Measurements from ENCODE around the gene DOCK4. TPM values are rescaled to one million over a fixed set of nuclear protein-coding genes. Genes with fewer than 3 reads are reported as not detected.

Gene DOCK4
- total and polyA plus RNA-seq, 4 donors = 2.9 to 94.3 (median 20.0) TPM

DNA sequence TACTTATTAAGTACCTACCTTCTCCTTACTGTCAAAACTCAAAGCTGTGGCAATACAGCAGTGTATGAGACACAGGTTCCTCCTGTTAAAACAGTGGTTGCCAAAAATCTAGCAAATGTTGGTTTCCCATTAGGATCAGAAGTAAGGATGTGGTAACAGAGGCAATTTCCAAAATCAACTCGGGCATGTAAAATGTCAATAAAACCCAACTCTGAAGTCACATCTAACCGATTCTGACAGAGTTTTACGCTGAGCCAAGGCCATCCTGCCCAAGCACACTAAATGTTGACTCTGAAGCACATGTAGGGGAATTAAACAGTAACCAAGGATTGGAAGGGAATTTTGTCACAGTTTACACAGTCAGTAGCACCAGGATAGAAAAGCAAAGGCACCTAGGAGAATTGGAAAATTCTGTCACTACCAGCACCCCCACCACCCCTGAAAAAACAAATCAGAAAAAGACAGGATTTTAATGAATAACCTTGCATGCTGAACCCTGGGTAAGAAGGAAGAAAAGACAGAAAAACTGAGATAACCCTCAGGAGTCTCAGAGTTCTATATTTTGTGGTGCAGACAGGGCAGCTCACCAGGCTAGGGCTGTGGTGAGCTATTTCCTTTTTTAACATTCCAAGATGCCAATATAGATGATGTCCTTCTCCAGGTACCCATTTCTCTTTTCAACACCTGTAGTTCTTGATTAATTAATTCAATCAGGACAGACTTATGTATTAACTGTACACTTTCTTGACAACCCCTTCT lies 119.5 kb downstream of the DOCK4 start:
- intact Hi-C loops (cut with DNase I) = no loop called here
- Histone ChIP-seq H3K27ac (ENCODE audit: low read depth in 1 of 2, low read length in 2 of 2) (no peak overlapping the region), H3K9me3 (ENCODE audit: control insufficient read depth, low read length) (no peaks in the 10 kb centered on the region), H3K36me3 (ENCODE audit: control insufficient read depth in 1 of 2, insufficient read depth in 2 of 2, low read length in 1 of 2) (no peaks in the 10 kb centered on the region), H3K4me3 (ENCODE audit: low read length in 2 of 2) (no peak overlapping the region), H3K27me3 (ENCODE audit: control insufficient read depth in 1 of 2, insufficient read depth in 2 of 2, low read length in 1 of 2) (no peaks in the 10 kb centered on the region), H3K4me1 (ENCODE audit: control insufficient read depth in 1 of 2, insufficient read depth in 2 of 2, low read length in 2 of 2) (peaks cover 2 to 9% of the 10 kb centered on the region in 2 donors)
- ATAC-seq (ENCODE audit: low FRiP score) (no peak), DNase-seq (no peak)
- WGBS, 2 donors = 3 to 10% methylated on average over 3 of the region's 3 CpGs

DNA sequence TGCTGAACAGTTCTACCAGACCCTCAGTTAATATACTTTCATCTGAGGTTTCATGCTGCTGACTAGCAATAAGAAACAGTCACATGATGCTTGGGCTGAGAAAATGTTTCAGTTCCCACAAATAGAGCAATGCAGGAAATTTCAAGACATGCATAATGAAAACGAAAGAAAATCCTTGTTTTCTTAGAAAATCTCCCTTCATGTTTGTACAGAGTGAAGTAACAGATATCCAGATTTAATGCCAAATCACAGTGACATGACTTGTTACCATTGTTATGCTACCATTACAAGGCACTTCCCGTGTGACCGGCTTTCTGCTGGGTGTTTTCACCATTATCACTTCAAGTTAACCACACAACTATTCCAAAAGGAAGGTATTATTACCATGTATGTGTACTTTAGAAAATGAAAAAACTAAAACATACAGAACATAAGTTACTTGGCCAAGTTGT lies 121.7 kb downstream of the DOCK4 start:
- H3K27ac ChIP-seq (ENCODE audit: low read depth in 1 of 2, low read length in 2 of 2) = peak overlapping the region in 1 of 2 donors; percentile 43
- H3K27me3 ChIP-seq (ENCODE audit: control insufficient read depth in 1 of 2, insufficient read depth in 2 of 2, low read length in 1 of 2) = no peaks in the 10 kb centered on the region
- peaks cover 2 to 9% of the 10 kb centered on the region in 2 donors for H3K4me1 ChIP-seq (ENCODE audit: control insufficient read depth in 1 of 2, insufficient read depth in 2 of 2, low read length in 2 of 2)
- ATAC-seq (ENCODE audit: low FRiP score) (peak; percentile 37), DNase-seq (no peak)
- peaks cover 2% of the 10 kb centered on the region for H3K9me3 ChIP-seq (ENCODE audit: control insufficient read depth, low read length)
- H3K4me3 ChIP-seq (ENCODE audit: low read length in 2 of 2) = peak overlapping the region in 1 of 2 donors; percentile 10
- intact Hi-C loops (cut with DNase I) = no loop called here
- no peaks in the 10 kb centered on the region for H3K36me3 ChIP-seq (ENCODE audit: control insufficient read depth in 1 of 2, insufficient read depth in 2 of 2, low read length in 1 of 2)
- 2 to 3% methylated on average over 3 of the region's 3 CpGs for WGBS, 2 donors

DNA sequence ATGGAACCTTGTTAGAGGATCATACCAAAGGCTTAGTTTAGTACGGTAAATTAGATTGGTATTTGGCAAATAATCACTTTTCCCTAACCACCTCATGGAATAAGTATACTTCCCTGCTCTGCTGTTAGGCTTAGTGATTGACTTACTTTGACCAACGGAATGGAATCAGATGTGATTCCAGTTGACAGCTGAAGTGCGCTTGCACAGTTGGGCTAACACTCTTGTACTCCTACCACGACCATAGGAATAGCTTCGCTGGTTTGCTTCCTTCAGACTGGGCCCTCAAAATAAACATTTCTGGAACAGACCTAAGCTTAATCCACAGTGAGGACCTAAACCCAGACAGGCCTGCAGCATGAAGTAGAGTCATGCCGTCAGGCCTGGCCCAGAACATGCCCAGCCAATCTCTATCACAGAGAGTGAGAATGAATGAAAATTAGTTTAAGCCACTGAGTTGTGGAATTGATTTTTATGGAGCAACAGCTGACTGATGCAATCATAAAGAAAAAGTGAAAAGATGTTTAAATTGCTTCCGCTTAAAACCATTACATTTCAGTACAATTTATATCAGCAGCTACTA lies 122.3 kb downstream of the DOCK4 start:
- DNase-seq (no peak), ATAC-seq (ENCODE audit: low FRiP score) (no peak)
- Histone ChIP-seq H3K27ac (ENCODE audit: low read depth in 1 of 2, low read length in 2 of 2) (peak overlapping the region in 1 of 2 donors; percentile 2), H3K4me3 (ENCODE audit: low read length in 2 of 2) (no peak overlapping the region), H3K36me3 (ENCODE audit: control insufficient read depth in 1 of 2, insufficient read depth in 2 of 2, low read length in 1 of 2) (no peaks in the 10 kb centered on the region), H3K4me1 (ENCODE audit: control insufficient read depth in 1 of 2, insufficient read depth in 2 of 2, low read length in 2 of 2) (peaks cover 2 to 9% of the 10 kb centered on the region in 2 donors), H3K27me3 (ENCODE audit: control insufficient read depth in 1 of 2, insufficient read depth in 2 of 2, low read length in 1 of 2) (no peaks in the 10 kb centered on the region), H3K9me3 (ENCODE audit: control insufficient read depth, low read length) (peaks cover 2% of the 10 kb centered on the region)
- WGBS, 2 donors = 76 to 79% methylated on average over 7 of the region's 7 CpGs
- intact Hi-C loops (cut with DNase I) = no loop called here

DNA sequence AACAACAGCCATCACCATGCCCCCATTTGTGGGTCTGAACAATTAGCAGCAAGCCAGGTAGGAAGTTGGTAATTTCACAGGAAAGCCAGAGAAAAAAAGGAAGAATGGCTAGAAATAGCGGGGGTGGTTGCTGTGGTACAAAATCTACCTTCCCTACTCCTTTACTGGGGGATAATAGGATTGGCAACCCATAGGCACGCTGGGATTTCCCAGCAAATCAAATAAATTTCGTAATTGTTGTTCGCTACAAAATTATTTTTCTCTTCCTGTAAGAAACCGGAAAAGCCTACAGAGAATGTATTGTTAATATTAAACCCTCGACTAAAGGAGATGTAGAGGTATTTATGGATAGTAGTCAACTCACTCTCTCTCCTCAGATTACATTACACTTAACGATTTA lies 123.9 kb downstream of the DOCK4 start:
- H3K27ac ChIP-seq (ENCODE audit: low read depth in 1 of 2, low read length in 2 of 2) = no peak overlapping the region
- intact Hi-C loops (cut with DNase I) = no loop called here
- H3K4me1 ChIP-seq (ENCODE audit: control insufficient read depth in 1 of 2, insufficient read depth in 2 of 2, low read length in 2 of 2) = peaks cover 2 to 9% of the 10 kb centered on the region in 2 donors
- no peaks in the 10 kb centered on the region for H3K36me3 ChIP-seq (ENCODE audit: control insufficient read depth in 1 of 2, insufficient read depth in 2 of 2, low read length in 1 of 2)
- no peak for DNase-seq
- H3K27me3 ChIP-seq (ENCODE audit: control insufficient read depth in 1 of 2, insufficient read depth in 2 of 2, low read length in 1 of 2) = no peaks in the 10 kb centered on the region
- H3K4me3 ChIP-seq (ENCODE audit: low read length in 2 of 2) = no peak overlapping the region
- 89 to 91% methylated on average over 7 of the region's 7 CpGs for WGBS, 2 donors
- peaks cover 2% of the 10 kb centered on the region for H3K9me3 ChIP-seq (ENCODE audit: control insufficient read depth, low read length)
- no peak for ATAC-seq (ENCODE audit: low FRiP score)

DNA sequence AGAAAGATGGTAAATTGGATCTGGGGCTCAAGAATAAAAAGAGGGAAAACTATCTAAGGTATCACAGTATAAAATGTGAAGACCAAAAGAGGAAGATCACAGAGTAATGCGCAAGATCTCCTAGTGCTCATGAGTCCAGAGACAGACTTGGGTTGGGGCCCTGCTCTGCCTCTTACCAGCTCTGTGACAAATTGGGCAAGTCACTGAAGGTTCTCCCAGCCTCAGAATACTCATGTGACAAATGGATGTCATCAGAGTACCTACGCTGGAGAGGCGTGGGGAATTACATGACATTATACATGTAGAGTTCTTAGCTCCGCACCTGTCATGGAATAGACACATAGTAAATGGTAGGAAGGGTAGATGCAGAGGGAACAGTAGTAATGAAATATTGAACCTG lies 124.4 kb downstream of the DOCK4 start:
- ATAC-seq (ENCODE audit: low FRiP score) = no peak
- peaks cover 2 to 6% of the 10 kb centered on the region in 2 donors for H3K4me1 ChIP-seq (ENCODE audit: control insufficient read depth in 1 of 2, insufficient read depth in 2 of 2, low read length in 2 of 2)

DNA sequence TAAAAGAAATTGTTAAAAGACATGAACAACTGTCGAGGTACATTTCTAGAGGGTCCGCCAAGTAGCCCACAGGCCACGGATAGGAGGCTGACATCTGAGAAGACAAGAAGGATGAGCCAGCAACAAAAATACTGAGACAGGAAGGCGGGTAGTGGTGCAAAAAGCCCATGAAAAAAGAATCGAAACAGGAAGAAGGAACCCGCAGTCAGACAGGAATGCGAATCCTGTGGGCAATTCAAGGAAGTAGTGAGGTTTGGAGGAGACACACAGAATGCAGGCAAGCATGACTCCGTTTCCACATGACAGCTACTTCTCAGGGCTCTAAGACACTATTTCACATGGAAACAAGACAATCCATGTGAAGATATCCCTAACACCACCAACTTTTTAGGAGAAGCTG lies 125.2 kb downstream of the DOCK4 start:
- Histone ChIP-seq H3K4me1 (ENCODE audit: control insufficient read depth in 1 of 2, insufficient read depth in 2 of 2, low read length in 2 of 2) (peaks cover 2 to 3% of the 10 kb centered on the region in 2 donors), H3K4me3 (ENCODE audit: low read length in 2 of 2) (no peak overlapping the region), H3K27me3 (ENCODE audit: control insufficient read depth in 1 of 2, insufficient read depth in 2 of 2, low read length in 1 of 2) (no peaks in the 10 kb centered on the region), H3K27ac (ENCODE audit: low read depth in 1 of 2, low read length in 2 of 2) (no peak overlapping the region), H3K36me3 (ENCODE audit: control insufficient read depth in 1 of 2, insufficient read depth in 2 of 2, low read length in 1 of 2) (no peaks in the 10 kb centered on the region), H3K9me3 (ENCODE audit: control insufficient read depth, low read length) (peaks cover 2% of the 10 kb centered on the region)
- WGBS, 2 donors = 86 to 87% methylated on average over 8 of the region's 8 CpGs
- no peak for ATAC-seq (ENCODE audit: low FRiP score)
- intact Hi-C loops (cut with DNase I) = no loop called here
- peak in 1 of 2 donors; percentile 58 for DNase-seq

More for the DNA sequence above, 124.4 kb downstream of the DOCK4 start:
- H3K27ac ChIP-seq (ENCODE audit: low read depth in 1 of 2, low read length in 2 of 2) = no peak overlapping the region
- 93 to 95% methylated on average over 4 of the region's 4 CpGs for WGBS, 2 donors
- H3K27me3 ChIP-seq (ENCODE audit: control insufficient read depth in 1 of 2, insufficient read depth in 2 of 2, low read length in 1 of 2) = no peaks in the 10 kb centered on the region
- no peak for DNase-seq
- no peak overlapping the region for H3K4me3 ChIP-seq (ENCODE audit: low read length in 2 of 2)
- peaks cover 2% of the 10 kb centered on the region for H3K9me3 ChIP-seq (ENCODE audit: control insufficient read depth, low read length)
- no peaks in the 10 kb centered on the region for H3K36me3 ChIP-seq (ENCODE audit: control insufficient read depth in 1 of 2, insufficient read depth in 2 of 2, low read length in 1 of 2)
- intact Hi-C loops (cut with DNase I) = no loop called here

DNA sequence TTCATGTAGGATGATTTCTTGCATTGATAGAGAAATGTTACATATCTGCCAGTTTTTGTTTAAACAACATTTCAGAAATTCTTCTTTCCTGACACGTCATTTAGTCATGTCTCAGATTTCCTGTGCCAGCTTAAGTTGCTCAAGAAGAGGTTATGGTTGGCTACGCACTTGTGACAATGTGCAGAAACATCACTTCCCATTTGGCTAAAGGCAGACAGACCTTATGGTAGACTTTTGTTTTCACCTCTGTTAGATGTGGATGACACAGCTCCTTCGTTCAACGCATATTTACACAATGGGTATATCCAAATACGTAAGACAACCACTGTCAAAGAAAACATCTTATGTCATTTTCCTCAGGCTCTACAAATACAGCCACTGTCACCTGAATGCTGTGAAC lies 125.8 kb downstream of the DOCK4 start:
- no peaks in the 10 kb centered on the region for H3K27me3 ChIP-seq (ENCODE audit: control insufficient read depth in 1 of 2, insufficient read depth in 2 of 2, low read length in 1 of 2)
- no peak for DNase-seq
- H3K36me3 ChIP-seq (ENCODE audit: control insufficient read depth in 1 of 2, insufficient read depth in 2 of 2, low read length in 1 of 2) = no peaks in the 10 kb centered on the region
- H3K27ac ChIP-seq (ENCODE audit: low read depth in 1 of 2, low read length in 2 of 2) = no peak overlapping the region
- H3K4me1 ChIP-seq (ENCODE audit: control insufficient read depth in 1 of 2, insufficient read depth in 2 of 2, low read length in 2 of 2) = peaks cover 0 to 2% of the 10 kb centered on the region in 2 donors
- peaks cover 2% of the 10 kb centered on the region for H3K9me3 ChIP-seq (ENCODE audit: control insufficient read depth, low read length)
- intact Hi-C loops (cut with DNase I) = no loop called here
- 55 to 69% methylated on average over 5 of the region's 5 CpGs for WGBS, 2 donors
- ATAC-seq (ENCODE audit: low FRiP score) = peak; percentile 62
- no peak overlapping the region for H3K4me3 ChIP-seq (ENCODE audit: low read length in 2 of 2)

DNA sequence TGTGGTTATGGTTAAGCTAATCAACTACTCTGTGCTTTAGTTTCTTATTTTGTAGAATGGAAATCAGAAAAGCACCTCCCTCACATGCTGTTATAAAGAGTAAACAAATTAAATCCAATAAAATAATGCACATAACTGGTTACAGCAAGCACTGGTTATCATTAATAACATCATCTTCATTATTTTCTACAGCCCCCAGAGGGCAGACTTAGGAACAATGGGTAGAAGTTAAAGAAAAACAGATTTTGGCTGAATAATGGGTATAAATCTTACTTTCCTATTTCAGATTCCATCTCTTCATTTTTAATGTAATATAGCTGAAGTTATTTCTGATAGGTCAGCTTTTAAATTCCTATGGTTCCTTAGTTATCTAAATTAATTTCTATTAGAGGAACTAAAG lies 126.5 kb downstream of the DOCK4 start:
- no peak overlapping the region for H3K4me3 ChIP-seq (ENCODE audit: low read length in 2 of 2)
- intact Hi-C loops (cut with DNase I) = no loop called here
- no peaks in the 10 kb centered on the region for H3K36me3 ChIP-seq (ENCODE audit: control insufficient read depth in 1 of 2, insufficient read depth in 2 of 2, low read length in 1 of 2)
- no peak for DNase-seq
- H3K9me3 ChIP-seq (ENCODE audit: control insufficient read depth, low read length) = peaks cover 2% of the 10 kb centered on the region
- H3K4me1 ChIP-seq (ENCODE audit: control insufficient read depth in 1 of 2, insufficient read depth in 2 of 2, low read length in 2 of 2) = peaks cover 0 to 2% of the 10 kb centered on the region in 2 donors
- no peak for ATAC-seq (ENCODE audit: low FRiP score)
- no peaks in the 10 kb centered on the region for H3K27me3 ChIP-seq (ENCODE audit: control insufficient read depth in 1 of 2, insufficient read depth in 2 of 2, low read length in 1 of 2)
- H3K27ac ChIP-seq (ENCODE audit: low read depth in 1 of 2, low read length in 2 of 2) = no peak overlapping the region

DNA sequence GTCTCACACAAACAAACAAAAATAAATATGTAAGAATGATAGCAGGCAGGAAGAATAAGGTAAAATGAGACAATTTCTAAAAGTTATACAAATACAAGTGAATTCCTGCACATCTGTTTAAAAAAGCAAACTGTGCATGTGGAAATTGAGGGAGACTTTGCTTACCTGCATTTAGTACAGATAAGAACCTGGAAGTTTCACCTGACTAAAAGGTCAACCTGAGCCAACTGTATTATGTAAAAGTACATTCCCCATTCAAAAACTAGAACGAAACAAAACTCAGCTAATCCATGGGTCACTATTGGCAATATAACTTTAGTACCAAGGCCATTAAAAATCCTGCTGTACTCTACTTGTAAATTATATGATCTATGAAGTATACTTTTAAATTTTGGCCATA lies 127.1 kb downstream of the DOCK4 start:
- intact Hi-C loops (cut with DNase I) = no loop called here
- peaks cover 2% of the 10 kb centered on the region for H3K9me3 ChIP-seq (ENCODE audit: control insufficient read depth, low read length)
- no peak for DNase-seq
- H3K4me3 ChIP-seq (ENCODE audit: low read length in 2 of 2) = no peak overlapping the region
- H3K36me3 ChIP-seq (ENCODE audit: control insufficient read depth in 1 of 2, insufficient read depth in 2 of 2, low read length in 1 of 2) = no peaks in the 10 kb centered on the region
- H3K27ac ChIP-seq (ENCODE audit: low read depth in 1 of 2, low read length in 2 of 2) = no peak overlapping the region
- no peaks in the 10 kb centered on the region for H3K27me3 ChIP-seq (ENCODE audit: control insufficient read depth in 1 of 2, insufficient read depth in 2 of 2, low read length in 1 of 2)
- ATAC-seq (ENCODE audit: low FRiP score) = no peak
- no peaks in the 10 kb centered on the region for H3K4me1 ChIP-seq (ENCODE audit: control insufficient read depth in 1 of 2, insufficient read depth in 2 of 2, low read length in 2 of 2)
- 90 to 91% methylated on average over 1 of the region's 1 CpG for WGBS, 2 donors
